HepG2 (cell line): ENCODE results near the gene PDE3A. TPM values are rescaled to one million over a fixed set of nuclear protein-coding genes. Genes with fewer than 3 reads are reported as not detected.
A peak's percentile ranks its signal among the peaks of the same experiment; 100 is the strongest.

ENCODE experiments used
- CAMTA2 ChIP-seq: sonication (generic); formaldehyde crosslinking; IDR thresholded peaks from 2 replicates; pipeline ENCODE4 v1.4.0; 2020; ENCODE audit warnings: mild to moderate bottlenecking, missing genetic modification reagents, borderline replicate concordance
- EHMT2 ChIP-seq: fragments of 200-600 bp; sonication (generic); IDR thresholded peaks from 2 replicates; pipeline ENCODE4 v1.7.0; 2017; ENCODE audit warnings: antibody characterized with exemption, low read depth, low read length, borderline replicate concordance
- FOXO1 ChIP-seq: sonication (generic); formaldehyde crosslinking; IDR thresholded peaks from 2 replicates; pipeline ENCODE4 v1.4.0; 2020; ENCODE audit warnings: missing genetic modification reagents
- HNRNPL ChIP-seq: fragments of 200-400 bp; formaldehyde crosslinking; IDR thresholded peaks from 2 replicates; pipeline ENCODE4 v1.6.1; 2017; ENCODE audit warnings: mild to moderate bottlenecking, low read depth, low read length
- HOXA5 ChIP-seq: sonication (generic); formaldehyde crosslinking; IDR thresholded peaks from 2 replicates; pipeline ENCODE4 v1.4.0; 2020; ENCODE audit warnings: missing genetic modification reagents
- KDM6A ChIP-seq: IDR thresholded peaks from 2 replicates; pipeline ENCODE4 v1.6.1; 2016; ENCODE audit warnings: low read depth
- MEF2D ChIP-seq: sonication (generic); formaldehyde crosslinking; IDR thresholded peaks from 2 replicates; pipeline ENCODE4 v1.5.1; 2020; ENCODE audit warnings: mild to moderate bottlenecking, missing genetic modification reagents
- MIER2 ChIP-seq: IDR thresholded peaks from 2 replicates; pipeline ENCODE4 v1.6.1; 2016; ENCODE audit warnings: missing biosample characterization, missing genetic modification reagents
- MLX ChIP-seq: IDR thresholded peaks from 2 replicates; pipeline ENCODE4 v1.6.1; 2016
- PAXIP1 ChIP-seq: sonication (generic); formaldehyde crosslinking; conservative IDR thresholded peaks from 2 replicates; pipeline ENCODE4 v1.4.0; 2020; ENCODE audit warnings: mild to moderate bottlenecking, missing genetic modification reagents, moderate library complexity
- PBX2 ChIP-seq: IDR thresholded peaks from 2 replicates; pipeline ENCODE4 v1.6.1; 2016; ENCODE audit warnings: control low read depth
- PHF5A ChIP-seq: IDR thresholded peaks from one replicate; pipeline ENCODE4 v1.6.1; 2018; ENCODE audit warnings: low read depth, missing genetic modification reagents; ENCODE audit not compliant: unreplicated experiment
- RARA ChIP-seq: IDR thresholded peaks from 2 replicates; pipeline ENCODE4 v1.6.1; 2016; ENCODE audit warnings: missing genetic modification reagents, missing compliant biosample characterization
- RXRB ChIP-seq: IDR thresholded peaks from 2 replicates; pipeline ENCODE4 v1.6.1; 2016; ENCODE audit warnings: borderline replicate concordance, missing genetic modification reagents, missing compliant biosample characterization
- TBX2 ChIP-seq: sonication (generic); formaldehyde crosslinking; IDR thresholded peaks from 2 replicates; pipeline ENCODE4 v1.5.0; 2020; ENCODE audit warnings: missing genetic modification reagents, mild to moderate bottlenecking, borderline replicate concordance
- TFAP4 ChIP-seq: sonication (generic); IDR thresholded peaks from 2 replicates; pipeline ENCODE4 v1.6.1; 2016; ENCODE audit warnings: low read depth, borderline replicate concordance
- ZBTB43 ChIP-seq: sonication (generic); formaldehyde crosslinking; conservative IDR thresholded peaks from 2 replicates; pipeline ENCODE4 v1.4.0; 2020; ENCODE audit warnings: missing genetic modification reagents
- ZNF260 ChIP-seq: sonication (generic); formaldehyde crosslinking; IDR thresholded peaks from 2 replicates; pipeline ENCODE4 v1.4.0; 2020; ENCODE audit warnings: missing genetic modification reagents, low read depth, mild to moderate bottlenecking, borderline replicate concordance
- ZNF557 ChIP-seq: sonication (generic); formaldehyde crosslinking; IDR thresholded peaks from 2 replicates; pipeline ENCODE4 v1.4.0; 2020; ENCODE audit warnings: missing genetic modification reagents
- ZXDC ChIP-seq: sonication (generic); formaldehyde crosslinking; IDR thresholded peaks from 2 replicates; pipeline ENCODE4 v1.5.0; 2020; ENCODE audit warnings: mild to moderate bottlenecking, missing genetic modification reagents
- polyA plus RNA-seq, 8 experiments: library from polyadenylated mRNA; depleted of rRNA in 3 of 8; stranded (reverse) in 7 of 8; unstranded in 1 of 8; fragments of >200 nt; fragmentation: Illumina TruSeq in 4 of 8; extraction: Trizol in 4 of 8; gene quantifications; 2 replicates each; pipeline versions ENCODE4 v1.2.1 to v1.2.3, GENCODE V29; 2011 to 2016; ENCODE audit warnings: low read depth in 4 of 8, missing spikeins in 1 of 8, mixed read lengths in 1 of 8; ENCODE audit not compliant: insufficient read depth in 1 of 8
- total RNA-seq, 5 experiments: library from RNA; depleted of rRNA; stranded (reverse); fragments of >200 nt; fragmentation: Illumina TruSeq; extraction: Trizol; gene quantifications; 2 replicates each; pipeline ENCODE4 v1.2.3, GENCODE V29; 2016; ENCODE audit warnings: low read depth in 1 of 5

PDE3A gene
- total and polyA plus RNA-seq, 2 of the 13 experiments (the other 11 are each of a cell fraction or from before 2014, with no cell fraction given), result 0.77 to 1.5 TPM

- TF ChIP-seq PAXIP1 (CRISPR knock-in tag), result peak; percentile 96
- peak; percentile 48; the same call in 1 of the 2 replicates for TF ChIP-seq RARA (CRISPR knock-in tag)
- TF ChIP-seq CAMTA2 (CRISPR knock-in tag), result no peak
- TF ChIP-seq MLX, result 0 out of 2 replicates have a peak, but pooled peaks have one; percentile 46
- TF ChIP-seq MEF2D, result no peak
- peak; percentile 72 for TF ChIP-seq TBX2 (CRISPR knock-in tag)
- peak; percentile 60; the same call in 1 of the 2 replicates for TF ChIP-seq TFAP4
- peak; percentile 91 for TF ChIP-seq KDM6A
- TF ChIP-seq ZXDC, result no peak
- TF ChIP-seq ZNF260, result no peak
- TF ChIP-seq HOXA5 (CRISPR knock-in tag), result 0 out of 2 replicates have a peak, but pooled peaks have one; percentile 29
- no peak for TF ChIP-seq PBX2 (CRISPR knock-in tag)
- TF ChIP-seq FOXO1 (CRISPR knock-in tag), result peak; percentile 72; the same call in 1 of the 2 replicates
- 0 out of 2 replicates have a peak, but pooled peaks have one; percentile 36 for TF ChIP-seq ZNF557 (CRISPR knock-in tag)
- peak; percentile 46; the same call in 1 of the 2 replicates for TF ChIP-seq RXRB (CRISPR knock-in tag)
- no peak for TF ChIP-seq PHF5A
- TF ChIP-seq EHMT2, result peak; percentile 92
- TF ChIP-seq ZBTB43, result 0 out of 2 replicates have a peak, but pooled peaks have one; percentile 64
- TF ChIP-seq MIER2 (CRISPR knock-in tag), result peak; percentile 59; the same call in 1 of the 2 replicates
- no peak for TF ChIP-seq HNRNPL
Observed at GRCh38 chr12:20656600-20656999, 288.3 kb downstream of the PDE3A start (continued).
